KOPT-K1 (cell line): Measurements from ENCODE around the gene QPCT.
"Not testable (repeated sequence)": the region's sequence is repeated elsewhere in the genome, so short reads cannot be mapped to it uniquely, and the experiment has no call there.

Experiments
- H3K27ac ChIP-seq: fragments of 200-600 bp; sonication (generic); 2 replicates; pipeline ENCODE4 v1.5.1; 2016; ENCODE audit warnings: antibody characterized with exemption, mild to moderate bottlenecking, low read depth, low read length; ENCODE audit not compliant: poor library complexity, severe bottlenecking
- H3K36me3 ChIP-seq: fragments of 200-600 bp; sonication (generic); 2 replicates; pipeline ENCODE4 v1.5.1; 2017; ENCODE audit warnings: antibody characterized with exemption, mild to moderate bottlenecking, low read length, moderate library complexity; ENCODE audit not compliant: insufficient read depth
- H3K9me3 ChIP-seq: fragments of 200-600 bp; sonication (generic); 2 replicates; pipeline ENCODE4 v1.5.1; 2017; ENCODE audit warnings: antibody characterized with exemption, low read length, mild to moderate bottlenecking; ENCODE audit not compliant: insufficient read depth, poor library complexity, severe bottlenecking

QPCT gene

GRCh38 chr2:37361994-37362698, 17.7 kb downstream of the QPCT start:
- no peaks in the 10 kb centered on the region for H3K36me3 ChIP-seq
- H3K27ac ChIP-seq = no peak overlapping the region
- H3K9me3 ChIP-seq = no peaks in the 10 kb centered on the region

- Histone ChIP-seq H3K36me3 (no peaks in the 10 kb centered on the region), H3K9me3 (no peaks in the 10 kb centered on the region), H3K27ac (no peak overlapping the region)
Observed at GRCh38 chr2:37364351-37364750, 19.9 kb downstream of the QPCT start.

DNA sequence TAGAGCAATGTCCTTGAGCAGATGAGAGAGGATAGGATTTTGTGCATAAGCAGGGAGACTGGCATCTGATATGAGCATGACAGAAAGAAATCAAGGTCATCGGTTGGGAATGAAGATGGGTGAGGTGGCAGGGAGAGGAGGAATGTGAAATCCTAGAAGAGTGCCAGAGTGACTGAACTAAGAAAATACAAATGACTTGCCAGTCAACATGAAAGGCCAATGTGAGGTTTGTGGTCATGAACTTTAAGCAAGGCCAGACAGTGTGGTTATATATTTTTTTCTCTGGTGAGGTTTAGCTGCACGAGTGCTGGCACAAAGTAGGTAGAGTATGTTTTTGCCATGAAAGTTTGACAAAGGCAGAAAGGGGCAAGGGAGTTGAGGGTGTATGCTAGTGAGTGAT, 21.2 kb downstream of the QPCT start:
- no peaks in the 10 kb centered on the region for H3K36me3 ChIP-seq
- H3K27ac ChIP-seq = no peak overlapping the region
- no peaks in the 10 kb centered on the region for H3K9me3 ChIP-seq

GRCh38 chr2:37366773-37367172, 22.3 kb downstream of the QPCT start:
- Histone ChIP-seq H3K9me3 (no peaks in the 10 kb centered on the region), H3K36me3 (no peaks in the 10 kb centered on the region), H3K27ac (no peak overlapping the region)

- Histone ChIP-seq H3K27ac (no peak overlapping the region), H3K9me3 (no peaks in the 10 kb centered on the region), H3K36me3 (no peaks in the 10 kb centered on the region)
Observed at GRCh38 chr2:37367310-37367709, 22.9 kb downstream of the QPCT start.

DNA sequence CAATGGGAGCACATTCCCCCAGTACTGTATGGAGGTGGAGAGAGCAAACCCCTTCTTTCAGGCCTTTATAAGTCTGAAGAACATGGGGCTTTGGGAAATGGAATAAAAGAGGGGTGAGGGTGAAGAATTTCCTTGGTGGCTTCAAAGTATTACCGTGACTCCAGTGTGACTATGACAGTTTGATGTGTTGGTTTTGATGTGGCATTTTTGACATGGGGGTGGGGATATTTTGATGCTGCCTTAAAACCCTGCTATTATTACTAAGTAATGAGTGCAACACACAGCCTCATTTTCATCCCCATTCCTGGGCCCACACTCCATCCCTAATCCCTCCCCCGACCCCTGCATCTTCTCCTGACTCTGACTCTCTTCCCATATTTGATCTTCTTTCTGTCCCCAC, 23.6 kb downstream of the QPCT start:
- Histone ChIP-seq H3K36me3 (no peaks in the 10 kb centered on the region), H3K9me3 (no peaks in the 10 kb centered on the region), H3K27ac (no peak overlapping the region)

GRCh38 chr2:37370666-37371065, 26.2 kb downstream of the QPCT start:
- H3K9me3 ChIP-seq = no peaks in the 10 kb centered on the region
- no peak overlapping the region for H3K27ac ChIP-seq
- H3K36me3 ChIP-seq = no peaks in the 10 kb centered on the region

DNA sequence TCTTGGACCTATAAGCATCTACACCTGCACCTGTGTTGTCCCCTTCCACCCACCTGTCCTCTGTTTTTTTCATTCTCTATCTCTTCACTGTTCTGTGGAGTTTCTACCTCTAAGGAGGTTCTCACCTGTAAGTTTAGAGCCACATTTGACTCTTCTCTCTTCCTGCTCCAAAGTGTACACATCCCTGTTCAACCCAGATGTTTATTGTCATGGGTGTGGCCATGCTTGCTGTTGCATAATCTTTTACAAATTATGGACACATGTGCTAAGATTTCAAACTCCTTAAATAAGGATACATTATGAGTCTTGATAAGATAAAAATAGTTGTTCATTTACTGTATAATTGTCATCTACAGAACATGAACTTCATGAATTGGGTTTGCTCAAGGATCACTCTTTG, 27.6 kb downstream of the QPCT start:
- H3K36me3 ChIP-seq = no peaks in the 10 kb centered on the region
- H3K9me3 ChIP-seq = no peaks in the 10 kb centered on the region

DNA sequence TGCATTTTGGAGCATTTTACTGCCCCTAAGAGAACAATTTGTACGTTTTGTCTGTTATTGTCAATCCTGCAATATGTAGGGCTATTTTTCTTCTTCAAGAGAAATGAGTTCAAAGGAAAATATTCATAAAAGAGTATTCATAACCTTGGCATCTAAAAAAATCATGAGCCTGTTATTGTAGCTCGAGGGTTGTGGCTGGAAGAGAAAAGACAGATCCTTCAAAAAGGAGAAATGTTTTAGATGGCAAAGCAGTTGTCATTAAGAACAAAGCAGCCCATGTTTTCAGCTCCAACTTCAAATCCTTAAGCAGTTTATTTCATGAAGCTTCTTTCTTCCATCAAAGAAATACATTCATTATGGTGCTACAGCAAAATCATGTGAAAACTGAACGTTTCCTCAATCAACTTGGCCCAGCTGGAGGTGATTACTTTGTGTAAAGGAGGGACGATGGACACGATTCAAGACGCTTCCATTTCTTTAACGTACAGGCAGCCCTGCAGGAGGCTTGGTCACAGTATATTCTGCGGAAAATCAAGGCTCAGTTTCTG, 31.4 kb downstream of the QPCT start:
- Histone ChIP-seq H3K9me3 (no peaks in the 10 kb centered on the region), H3K36me3 (no peaks in the 10 kb centered on the region), H3K27ac (no peak overlapping the region)

More for the DNA sequence above, 27.6 kb downstream of the QPCT start:
- no peak overlapping the region for H3K27ac ChIP-seq

DNA sequence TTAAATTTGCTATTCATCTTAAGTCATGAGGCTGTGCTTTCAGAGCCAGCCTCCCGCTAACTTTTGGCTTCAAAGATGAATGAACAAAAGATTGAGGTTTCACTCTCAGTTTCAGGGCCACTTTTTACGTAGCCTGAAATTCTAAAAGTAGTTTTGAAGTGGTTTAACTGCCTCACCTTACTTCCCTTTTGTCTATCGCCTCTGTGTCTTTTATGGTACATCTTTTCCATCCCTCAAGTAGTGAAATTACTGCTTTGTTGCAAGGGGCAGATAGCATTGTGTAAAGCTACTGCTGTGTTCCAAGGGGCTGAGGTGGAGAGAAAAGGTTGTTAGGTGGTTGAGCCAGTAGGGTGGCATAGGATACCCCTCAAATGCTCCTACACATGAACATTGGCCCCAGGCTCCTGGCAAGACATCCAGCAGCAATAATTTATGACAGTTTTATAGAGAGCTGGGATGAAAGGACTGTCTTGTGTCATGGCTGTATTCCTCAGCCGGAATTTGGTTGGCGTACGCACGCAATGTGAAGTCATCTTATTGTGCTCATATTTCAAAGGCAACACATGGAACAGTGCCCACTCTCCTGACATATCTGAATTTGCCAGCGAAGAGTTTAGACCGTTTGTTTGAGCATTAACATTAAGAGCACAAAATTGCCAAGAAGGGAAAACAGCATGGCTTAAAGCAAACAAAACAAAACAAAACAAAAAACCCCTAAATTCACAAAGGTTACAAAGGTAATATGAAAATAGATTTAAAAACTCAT, 32.2 kb downstream of the QPCT start:
- H3K9me3 ChIP-seq = no peaks in the 10 kb centered on the region
- H3K27ac ChIP-seq = no peak overlapping the region
- H3K36me3 ChIP-seq = no peaks in the 10 kb centered on the region

- Histone ChIP-seq H3K36me3 (no peaks in the 10 kb centered on the region), H3K27ac (no peak overlapping the region), H3K9me3 (no peaks in the 10 kb centered on the region)
Observed at GRCh38 chr2:37377187-37377532, 32.7 kb downstream of the QPCT start.

- Histone ChIP-seq H3K27ac (no peak overlapping the region), H3K9me3 (no peaks in the 10 kb centered on the region), H3K36me3 (no peaks in the 10 kb centered on the region)
Observed at GRCh38 chr2:37378411-37378810, 34.0 kb downstream of the QPCT start.

DNA sequence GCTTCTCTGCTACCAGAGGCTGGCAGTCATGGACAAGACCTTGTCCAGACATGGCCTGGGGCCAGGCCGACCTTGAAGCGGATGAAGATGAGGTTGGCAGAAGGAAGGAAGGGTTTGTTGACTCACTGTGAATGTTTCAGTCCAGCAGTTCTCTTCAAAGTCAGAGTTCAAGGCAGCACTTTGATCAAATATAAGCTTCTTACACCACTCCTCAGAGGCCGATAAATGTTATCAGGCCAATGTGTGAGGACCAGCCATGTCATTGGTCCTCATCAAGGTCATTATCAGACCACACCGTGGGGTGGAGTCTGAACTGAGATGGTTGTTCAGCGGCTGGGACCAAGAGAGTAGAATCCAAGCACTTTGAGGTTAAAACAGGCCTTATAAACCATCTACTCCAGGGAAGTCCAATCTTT, 35.5 kb downstream of the QPCT start:
- Histone ChIP-seq H3K36me3 (no peaks in the 10 kb centered on the region), H3K9me3 (no peaks in the 10 kb centered on the region), H3K27ac (no peak overlapping the region)

- not testable (repeated sequence) for H3K9me3 ChIP-seq, H3K27ac ChIP-seq, H3K36me3 ChIP-seq
Observed at GRCh38 chr2:37380787-37381186, 36.4 kb downstream of the QPCT start.

DNA sequence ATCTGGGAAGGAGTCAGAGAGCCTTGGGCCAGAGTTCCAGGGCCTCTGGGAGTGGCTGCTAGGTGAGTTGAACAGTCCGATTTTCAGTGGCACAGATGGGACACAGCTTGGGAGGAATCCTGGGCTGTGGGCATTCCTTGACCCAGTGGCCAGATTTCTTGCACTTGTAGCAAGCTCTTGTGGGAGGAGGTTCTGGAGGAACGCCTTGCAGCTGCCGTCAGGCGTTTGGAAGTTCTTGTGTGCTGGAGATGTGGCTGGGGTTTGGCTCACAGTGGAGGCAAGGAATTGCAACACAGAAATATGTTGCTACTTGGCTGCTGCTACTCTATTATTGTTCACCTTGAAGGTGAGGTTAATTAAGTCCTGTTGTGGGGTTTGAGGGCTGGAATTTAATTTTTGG, 39.8 kb downstream of the QPCT start:
- H3K36me3 ChIP-seq, H3K27ac ChIP-seq, H3K9me3 ChIP-seq: not testable (repeated sequence)
